Ectodermal cell (in vitro differentiated cells): Measurements from ENCODE around the gene PPRC1.
A peak's percentile ranks its signal among the peaks of the same experiment; 100 is the strongest.

ENCODE experiments used
- H3K27ac ChIP-seq: 2 replicates; pipeline ENCODE4 v1.7.0; 2013; ENCODE audit warnings: mild to moderate bottlenecking, low read depth, low read length; ENCODE audit not compliant: insufficient read depth, poor library complexity, severe bottlenecking
- H3K27me3 ChIP-seq: 2 replicates; pipeline ENCODE4 v1.7.0; 2013; ENCODE audit warnings: mild to moderate bottlenecking, low read length; ENCODE audit not compliant: insufficient read depth, control insufficient read depth, poor library complexity, severe bottlenecking
- H3K36me3 ChIP-seq: one replicate; pipeline ENCODE4 v1.7.0; 2013; ENCODE audit warnings: low read length; ENCODE audit not compliant: control insufficient read depth, insufficient read depth
- H3K4me1 ChIP-seq: one replicate; pipeline ENCODE4 v1.7.0; 2013; ENCODE audit warnings: low read length; ENCODE audit not compliant: control insufficient read depth, insufficient read depth
- H3K4me3 ChIP-seq: 2 replicates; pipeline ENCODE4 v1.7.0; 2013; ENCODE audit warnings: low read depth, low read length, control low read depth; ENCODE audit not compliant: insufficient read depth
- H3K9me3 ChIP-seq: 2 replicates; pipeline ENCODE4 v1.7.0; 2013; ENCODE audit warnings: mild to moderate bottlenecking, low read length, moderate library complexity; ENCODE audit not compliant: control insufficient read depth
- WGBS, 2 experiments: methylation state at CpG; one replicate each; pipeline ENCODE4 v1.1.7; 2013; ENCODE audit warnings: missing lambda C conversion rate in 2 of 2; 5-methylcytosine and 5-hydroxymethylcytosine counted together

PPRC1 gene

GRCh38 chr10:102146971-102147428, 14.2 kb downstream of the PPRC1 start:
- no peaks in the 10 kb centered on the region for H3K9me3 ChIP-seq
- H3K36me3 ChIP-seq = peaks cover 34% of the 10 kb centered on the region
- no peaks in the 10 kb centered on the region for H3K27me3 ChIP-seq
- peaks cover 7% of the 10 kb centered on the region for H3K4me1 ChIP-seq
- H3K27ac ChIP-seq = no peak overlapping the region
- 95 to 97% methylated on average over 17 of the region's 17 CpGs for WGBS, 2 experiments
- H3K4me3 ChIP-seq = no peak overlapping the region

GRCh38 chr10:102147561-102147960, 14.7 kb downstream of the PPRC1 start:
- 100% methylated on average over 1 of the region's 1 CpG for WGBS, 2 experiments
- Histone ChIP-seq H3K27ac (no peak overlapping the region), H3K36me3 (peaks cover 32% of the 10 kb centered on the region), H3K27me3 (no peaks in the 10 kb centered on the region), H3K4me3 (no peak overlapping the region), H3K4me1 (peaks cover 7% of the 10 kb centered on the region), H3K9me3 (no peaks in the 10 kb centered on the region)

GRCh38 chr10:102148275-102148674, 15.4 kb downstream of the PPRC1 start:
- no peaks in the 10 kb centered on the region for H3K9me3 ChIP-seq
- H3K4me1 ChIP-seq = peaks cover 10% of the 10 kb centered on the region
- H3K27ac ChIP-seq = no peak overlapping the region
- 93 to 95% methylated on average over 13 of the region's 13 CpGs for WGBS, 2 experiments
- H3K4me3 ChIP-seq = no peak overlapping the region
- no peaks in the 10 kb centered on the region for H3K27me3 ChIP-seq
- peaks cover 26% of the 10 kb centered on the region for H3K36me3 ChIP-seq

GRCh38 chr10:102150970-102151773, 18.3 kb downstream of the PPRC1 start:
- peak overlapping the region; percentile 97 for H3K27ac ChIP-seq
- H3K36me3 ChIP-seq = peaks cover 31% of the 10 kb centered on the region
- no peaks in the 10 kb centered on the region for H3K9me3 ChIP-seq
- peak overlapping the region; percentile 86 for H3K4me3 ChIP-seq
- 85 to 91% methylated on average over 3 of the region's 3 CpGs for WGBS, 2 experiments
- no peaks in the 10 kb centered on the region for H3K27me3 ChIP-seq
- H3K4me1 ChIP-seq = peaks cover 12% of the 10 kb centered on the region

GRCh38 chr10:102151774-102152544, 19.1 kb downstream of the PPRC1 start, which contains the start of gene NOLC1:
NOLC1 (plus strand) TSS chr10:102152389; CDS start chr10:102152411, 22 bp downstream.
- Histone ChIP-seq H3K9me3 (no peaks in the 10 kb centered on the region), H3K27me3 (no peaks in the 10 kb centered on the region), H3K27ac (peak within 1 kb of the TSS; percentile 97), H3K4me1 (peaks cover 12% of the 10 kb centered on the region), H3K36me3 (peaks cover 30% of the 10 kb centered on the region), H3K4me3 (peak within 1 kb of the TSS; percentile 86)
- 4 to 5% methylated on average over 59 of the region's 59 CpGs for WGBS, 2 experiments

- 0 to 1% methylated on average over 19 of the region's 19 CpGs for WGBS, 2 experiments
- Histone ChIP-seq H3K9me3 (no peaks in the 10 kb centered on the region), H3K4me3 (peak overlapping the region; percentile 86), H3K27me3 (no peaks in the 10 kb centered on the region), H3K4me1 (peaks cover 12% of the 10 kb centered on the region), H3K27ac (peak overlapping the region; percentile 76), H3K36me3 (peaks cover 33% of the 10 kb centered on the region)
Measured at GRCh38 chr10:102152545-102152890, 19.7 kb downstream of the PPRC1 start.

- WGBS, 2 experiments = 46 to 47% methylated on average over 5 of the region's 5 CpGs
- H3K4me3 ChIP-seq = peak overlapping the region; percentile 86
- H3K27me3 ChIP-seq = no peaks in the 10 kb centered on the region
- no peaks in the 10 kb centered on the region for H3K9me3 ChIP-seq
- H3K27ac ChIP-seq = no peak overlapping the region
- H3K4me1 ChIP-seq = peaks cover 12% of the 10 kb centered on the region
- peaks cover 37% of the 10 kb centered on the region for H3K36me3 ChIP-seq
Measured at GRCh38 chr10:102153093-102153620, 20.3 kb downstream of the PPRC1 start.

GRCh38 chr10:102154466-102155116, 21.8 kb downstream of the PPRC1 start:
- Histone ChIP-seq H3K4me1 (peaks cover 12% of the 10 kb centered on the region), H3K27me3 (no peaks in the 10 kb centered on the region), H3K27ac (no peak overlapping the region), H3K36me3 (peaks cover 40% of the 10 kb centered on the region), H3K4me3 (no peak overlapping the region), H3K9me3 (no peaks in the 10 kb centered on the region)
- 93 to 96% methylated on average over 11 of the region's 11 CpGs for WGBS, 2 experiments

- Histone ChIP-seq H3K27ac (no peak overlapping the region), H3K36me3 (peaks cover 55% of the 10 kb centered on the region)
Measured at GRCh38 chr10:102157224-102157623, 24.4 kb downstream of the PPRC1 start.

More at GRCh38 chr10:102157224-102157623, 24.4 kb downstream of the PPRC1 start:
- Histone ChIP-seq H3K9me3 (no peaks in the 10 kb centered on the region), H3K4me3 (no peak overlapping the region), H3K4me1 (peaks cover 5% of the 10 kb centered on the region), H3K27me3 (no peaks in the 10 kb centered on the region)
- WGBS, 2 experiments = 97 to 98% methylated on average over 3 of the region's 3 CpGs
